ENCODE data around the gene VPS18.

The VPS18 gene

DNA sequence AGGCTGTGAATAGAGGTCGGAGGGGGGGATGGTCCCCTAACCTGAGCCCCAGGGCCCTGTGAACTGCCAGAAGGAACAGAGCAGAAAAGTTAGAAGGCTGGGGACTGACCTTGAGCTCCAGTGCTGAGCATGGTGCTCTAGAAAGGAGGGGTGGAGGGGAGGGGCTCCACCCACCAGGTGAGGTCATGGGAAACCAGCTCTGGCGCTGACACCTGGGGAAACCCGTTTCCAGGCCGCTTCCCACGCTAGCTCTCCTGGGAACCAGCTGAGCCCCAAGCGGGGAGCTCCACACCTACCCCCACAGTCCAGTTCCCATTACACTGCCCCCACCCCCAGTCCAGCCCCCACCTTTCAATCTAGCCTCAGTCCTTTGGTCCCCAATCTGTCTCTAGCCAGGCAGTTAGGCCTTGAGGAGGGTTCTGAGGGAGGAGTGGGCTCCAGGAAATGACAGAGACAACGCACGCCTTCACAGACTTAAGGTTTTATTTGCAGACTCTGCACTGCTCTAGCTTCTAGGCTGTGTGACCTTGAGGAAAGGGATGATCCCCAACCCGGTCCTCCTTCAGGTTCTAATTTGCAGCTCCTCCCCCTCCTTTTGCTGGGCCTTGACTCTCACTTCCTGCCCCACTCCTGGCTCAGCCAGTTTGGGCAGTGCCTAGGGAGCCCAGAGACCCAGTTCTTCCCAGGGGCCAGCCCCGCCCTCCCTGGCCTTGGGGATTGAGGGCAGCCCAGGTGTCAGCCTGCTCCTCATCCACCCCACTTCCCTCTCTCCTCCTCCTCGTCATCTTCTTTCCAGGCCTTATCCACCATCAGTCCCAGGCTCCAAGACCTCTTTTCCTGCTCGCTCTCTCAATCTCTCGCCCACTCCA lies 22.3 kb upstream of the VPS18 start:
- no peak for DNase-seq (ENCODE audit: low read depth)

DNA sequence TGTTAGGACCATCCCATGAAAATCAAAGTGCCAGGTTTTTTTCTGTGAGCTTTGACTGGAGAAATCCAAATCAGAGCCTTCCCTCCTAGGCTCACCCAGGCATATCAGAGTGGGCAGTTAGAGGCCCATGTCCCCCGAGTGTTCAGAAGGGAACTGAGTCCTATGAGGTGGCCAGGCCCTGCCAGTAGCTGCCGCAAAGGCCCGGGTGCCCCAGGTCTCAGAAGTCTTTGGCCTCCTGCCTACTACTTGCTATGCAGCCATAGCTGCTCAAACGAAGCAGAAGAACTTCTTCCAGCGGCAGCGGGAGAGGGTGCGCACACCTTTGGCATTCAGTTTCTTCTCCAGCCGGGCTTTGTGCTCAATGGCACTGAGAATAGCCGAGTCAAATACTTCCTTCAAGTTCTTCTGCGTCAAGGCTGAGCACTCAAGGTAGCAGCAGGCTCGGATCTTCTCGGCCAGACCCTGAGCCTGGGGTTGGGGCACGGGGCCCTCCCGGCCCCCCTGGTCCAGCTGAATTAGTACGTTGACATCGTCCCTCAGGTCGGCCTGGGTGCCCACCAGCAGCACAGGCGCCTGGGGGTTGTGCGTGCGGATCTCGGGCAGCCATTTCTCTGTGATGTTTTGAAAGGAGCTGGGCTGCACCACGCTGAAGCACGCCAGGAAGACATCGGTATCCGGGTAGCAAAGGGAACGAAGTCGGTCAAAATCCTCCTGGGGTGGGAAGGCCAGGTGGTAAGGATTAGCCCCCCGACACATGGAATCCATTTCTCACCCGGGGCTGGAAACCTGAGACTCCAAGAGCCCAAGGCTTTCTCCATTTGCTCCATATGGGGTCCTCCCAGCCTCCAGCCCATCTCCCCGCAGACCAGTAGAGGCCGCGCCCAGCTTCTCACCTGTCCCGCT lies 21.2 kb upstream of the VPS18 start:
- DNase-seq (ENCODE audit: low read depth): no peak

DNA sequence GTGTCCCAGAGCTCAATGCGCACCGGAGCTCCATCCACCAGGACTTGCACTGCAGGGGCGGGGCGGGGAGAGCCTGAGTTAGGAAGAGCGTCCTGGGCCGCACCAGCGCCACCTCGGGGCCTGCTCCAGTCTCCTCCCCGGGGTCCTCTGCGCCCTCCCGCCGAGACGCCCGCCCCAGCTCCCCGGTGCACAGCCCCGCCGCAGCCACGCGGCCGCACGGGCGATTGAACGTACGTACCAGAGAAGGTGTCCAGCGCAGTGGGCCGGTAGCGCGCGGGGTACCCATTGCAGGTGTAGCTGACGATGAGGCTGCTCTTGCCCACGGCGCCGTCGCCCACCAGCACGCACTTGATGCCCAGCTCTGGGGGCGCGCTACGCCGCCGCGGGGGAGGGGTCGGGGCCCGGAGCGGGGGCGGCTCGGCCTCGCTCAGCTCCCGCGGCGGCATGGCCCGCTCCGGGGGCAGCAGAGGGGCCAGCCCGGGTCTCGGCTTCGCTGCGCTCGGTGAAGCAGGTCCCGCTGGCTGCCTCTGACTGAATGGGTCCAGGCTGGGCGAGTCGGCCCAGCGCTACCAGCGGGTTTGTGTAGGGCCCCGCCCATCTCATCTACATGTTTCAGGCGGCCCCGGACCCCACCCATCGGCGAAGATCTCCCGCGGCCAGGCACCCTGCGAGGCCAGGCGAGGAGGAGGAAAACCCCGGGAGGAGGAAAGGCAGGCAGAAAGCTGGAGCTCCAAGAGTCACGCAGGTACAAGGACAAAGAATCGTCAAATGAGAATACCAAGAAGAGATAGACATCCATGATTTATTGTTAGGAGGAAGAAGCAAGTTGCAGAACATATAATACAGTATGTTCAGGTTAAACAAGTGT lies 20.3 kb upstream of the VPS18 start, which contains the start of gene RHOV:
RHOV (minus strand) TSS at position 541 of the 868 bp plus-strand sequence; CDS start at position 446, 95 bp downstream.
- DNase-seq (ENCODE audit: low read depth): no peak

DNA sequence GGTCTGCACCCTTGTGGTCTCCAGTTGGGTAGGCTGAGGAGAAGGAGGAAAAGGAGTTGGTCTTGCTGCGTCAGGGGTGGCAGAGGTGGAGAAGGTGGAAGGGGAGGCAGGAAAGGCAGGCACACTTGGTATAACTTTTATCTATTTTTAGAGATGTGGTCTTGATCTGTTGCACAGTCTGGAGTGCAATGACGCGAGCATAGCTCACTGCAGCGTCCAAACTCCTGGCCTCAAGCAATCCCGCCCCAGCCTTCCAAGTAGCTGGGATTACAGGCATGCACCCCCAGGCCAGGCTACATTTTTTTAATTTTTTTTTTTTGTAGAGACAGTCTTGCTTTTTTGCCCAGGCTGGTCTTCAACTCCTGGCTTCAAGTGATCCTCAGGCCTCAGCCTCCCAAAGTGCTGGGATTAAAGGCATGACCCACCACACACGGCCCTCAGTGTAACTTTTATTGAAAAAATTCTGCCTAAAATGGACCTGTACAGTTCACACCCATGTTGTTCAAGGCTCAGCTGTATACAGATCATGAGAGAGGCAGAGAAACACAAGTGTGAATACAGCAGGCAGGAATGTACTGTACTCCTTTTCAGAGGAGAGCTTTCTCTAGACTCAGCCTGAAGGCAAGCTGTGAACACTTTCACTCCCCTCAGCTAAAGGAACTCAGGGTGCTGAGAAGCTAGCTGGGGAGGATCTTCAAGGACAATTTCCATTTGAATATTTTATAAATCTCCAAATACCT lies 18.1 kb upstream of the VPS18 start:
- DNase-seq (ENCODE audit: low read depth): no peak

DNA sequence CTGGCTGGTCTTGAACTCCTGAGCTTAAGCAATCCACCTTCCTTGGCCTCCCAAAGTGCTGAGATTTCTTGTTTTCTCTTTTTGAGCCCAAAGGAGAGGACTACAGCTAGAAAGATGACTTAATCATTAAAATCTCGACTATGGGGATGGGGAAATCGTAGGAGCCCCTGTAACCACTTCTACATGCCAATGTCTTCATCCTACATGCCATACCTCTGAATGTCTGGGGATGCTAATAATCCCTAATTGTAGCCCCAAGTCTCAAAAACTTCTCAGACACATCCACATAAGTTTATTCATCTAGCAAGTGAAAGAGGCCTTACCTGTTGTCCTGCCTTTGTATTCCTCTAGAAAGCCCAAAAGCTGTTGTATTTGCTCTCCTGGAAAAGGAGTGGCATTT lies 16.6 kb upstream of the VPS18 start:
- no peak for DNase-seq (ENCODE audit: low read depth)

DNA sequence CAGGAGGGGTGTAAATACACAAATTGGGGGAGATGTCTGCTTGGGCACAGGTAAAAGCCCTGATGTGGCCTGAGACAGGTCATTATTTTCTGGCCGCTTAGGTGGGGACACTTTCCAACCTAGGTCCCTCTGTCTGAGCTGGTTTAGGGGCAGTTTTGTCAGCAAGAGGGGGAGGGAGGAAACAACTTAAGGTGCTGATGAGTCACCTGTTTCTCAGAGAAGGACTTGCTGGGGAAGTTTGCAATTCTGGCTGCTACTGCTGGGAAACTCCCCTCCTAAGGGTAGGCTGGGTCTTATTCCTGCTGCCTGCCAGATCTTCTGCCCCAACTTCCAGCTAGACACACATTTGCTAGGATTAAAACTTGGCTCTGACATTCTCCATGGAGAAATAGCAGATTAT lies 15.5 kb upstream of the VPS18 start:
- DNase-seq (ENCODE audit: low read depth): no peak

DNA sequence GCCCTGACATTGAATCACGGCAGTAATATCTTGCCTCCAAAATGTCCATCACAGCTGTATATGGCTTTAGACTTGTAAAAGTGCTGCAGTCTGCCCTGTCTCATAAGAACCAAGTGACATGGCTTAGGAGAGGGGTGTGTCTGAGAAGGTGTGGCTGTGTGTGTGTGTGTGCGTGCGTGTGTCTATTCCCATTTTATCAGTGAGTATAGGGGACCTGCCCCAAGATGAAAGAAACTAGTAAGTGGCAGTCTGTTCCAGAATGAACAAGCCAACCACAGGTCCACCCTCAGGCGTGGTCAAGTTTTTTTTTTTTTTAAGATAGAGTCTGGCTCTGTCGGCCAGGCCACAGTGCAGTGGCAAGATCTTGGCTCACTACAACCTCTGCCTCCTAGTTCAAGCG lies 14.6 kb upstream of the VPS18 start:
- DNase-seq (ENCODE audit: low read depth): no peak

DNA sequence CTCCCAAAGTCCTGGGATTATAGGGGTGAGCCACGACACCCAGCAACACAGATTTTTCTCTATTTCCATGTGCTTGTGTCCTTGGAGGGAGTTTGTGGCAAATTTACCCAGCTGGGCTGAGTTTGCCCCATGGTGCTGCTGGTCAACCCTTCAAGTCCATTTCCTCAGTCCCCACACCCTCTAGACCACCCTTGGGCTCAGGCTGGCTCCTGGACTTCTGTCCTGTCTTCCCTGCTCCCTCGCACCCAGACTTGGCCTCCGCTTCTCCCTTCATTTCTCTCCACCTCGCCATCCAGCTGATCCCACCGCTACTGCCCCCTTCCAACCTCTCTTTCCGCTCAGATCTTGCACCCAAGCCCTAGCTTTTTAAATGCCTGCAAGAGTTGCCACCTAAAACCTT lies 12.9 kb upstream of the VPS18 start:
- no peak for DNase-seq (ENCODE audit: low read depth)

DNA sequence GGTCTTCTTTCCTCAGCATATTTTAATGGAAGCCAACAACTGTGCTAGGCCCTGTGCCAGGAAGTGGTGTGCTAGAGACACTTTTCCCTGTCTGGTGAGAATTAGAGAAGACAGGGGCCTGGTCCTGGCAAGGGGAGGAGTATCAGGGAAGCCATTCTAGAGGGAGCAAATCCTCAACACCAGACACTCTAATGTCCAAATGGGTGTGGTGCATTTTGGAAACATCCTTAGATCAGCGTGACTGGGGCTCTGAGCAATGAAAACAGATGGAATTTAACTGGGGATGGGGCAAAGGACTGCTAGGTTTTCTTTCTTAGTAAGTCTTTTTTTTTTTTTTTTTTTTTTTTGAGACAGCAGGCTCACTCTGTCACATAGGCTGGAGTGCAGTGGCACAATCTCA lies 7.7 kb upstream of the VPS18 start:
- DNase-seq (ENCODE audit: low read depth): no peak

DNA sequence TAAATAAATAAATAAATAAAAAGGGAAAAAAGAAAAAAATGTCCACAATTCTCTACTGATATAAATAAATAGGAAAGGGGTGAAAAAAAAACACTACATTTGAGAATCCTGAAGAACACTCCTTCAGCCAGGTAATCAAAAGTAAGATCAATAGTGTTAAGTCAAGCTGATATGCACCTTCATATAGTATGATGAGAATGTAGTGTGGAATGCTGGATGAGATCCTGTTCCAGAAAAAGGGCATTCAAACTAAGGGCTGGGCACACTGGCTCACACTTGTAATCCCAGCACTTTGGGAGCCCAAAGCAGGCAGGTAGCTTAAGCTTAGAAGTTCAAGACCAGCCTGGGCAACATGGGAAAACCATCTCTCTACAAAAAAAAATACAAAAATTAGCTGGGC lies 5.1 kb upstream of the VPS18 start:
- DNase-seq (ENCODE audit: low read depth): no peak

DNA sequence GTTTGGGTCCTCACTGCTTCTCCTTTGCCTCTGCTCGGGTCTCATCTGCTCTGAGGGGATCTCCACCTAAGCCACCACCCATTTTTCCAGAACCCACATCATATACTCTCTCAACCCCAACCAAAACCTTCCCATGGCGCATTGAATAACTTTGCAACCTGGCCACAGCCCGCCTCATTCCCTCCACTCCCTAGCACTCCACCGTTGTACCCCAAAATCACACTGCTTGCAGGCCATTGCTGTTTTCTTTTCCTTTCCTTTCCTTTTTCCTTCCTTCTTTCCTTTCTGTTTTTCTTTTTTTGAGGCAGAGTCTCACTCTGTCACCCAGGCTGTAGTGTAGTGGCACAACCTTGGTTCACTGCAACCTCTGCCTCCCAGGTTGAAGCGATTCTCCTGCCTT lies 3.1 kb upstream of the VPS18 start:
- no peak for DNase-seq (ENCODE audit: low read depth)

DNA sequence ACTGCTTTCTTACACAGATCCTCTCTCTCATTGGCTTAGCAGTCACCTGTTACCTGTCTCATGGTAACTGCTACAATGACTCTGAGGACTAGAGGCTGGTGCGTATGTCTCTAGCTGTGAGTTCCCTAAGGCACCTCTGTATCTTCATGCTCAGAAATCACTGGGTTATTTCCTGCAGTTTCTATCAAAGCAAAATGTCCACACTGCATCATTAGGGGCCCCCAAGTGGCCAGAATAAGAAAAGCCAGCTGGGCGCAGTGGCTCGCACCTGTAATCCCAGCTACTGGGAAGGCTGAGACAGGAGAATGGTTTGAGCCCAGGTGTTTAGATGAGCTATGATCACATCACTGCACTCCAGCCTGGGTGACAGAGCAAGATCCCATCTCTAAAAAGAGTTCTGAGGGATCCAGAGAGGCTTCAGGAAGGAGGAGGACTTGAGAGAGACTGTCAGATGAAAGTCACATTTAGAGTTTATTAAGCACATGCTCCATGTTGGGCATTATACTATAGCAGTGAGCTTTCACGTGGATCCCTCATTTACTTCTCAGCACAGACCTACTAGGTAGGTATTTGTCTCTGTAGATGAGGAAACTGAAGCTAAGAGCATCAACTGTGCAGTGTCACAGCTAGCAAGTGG lies 2.3 kb upstream of the VPS18 start:
- no peak for DNase-seq (ENCODE audit: low read depth)

DNA sequence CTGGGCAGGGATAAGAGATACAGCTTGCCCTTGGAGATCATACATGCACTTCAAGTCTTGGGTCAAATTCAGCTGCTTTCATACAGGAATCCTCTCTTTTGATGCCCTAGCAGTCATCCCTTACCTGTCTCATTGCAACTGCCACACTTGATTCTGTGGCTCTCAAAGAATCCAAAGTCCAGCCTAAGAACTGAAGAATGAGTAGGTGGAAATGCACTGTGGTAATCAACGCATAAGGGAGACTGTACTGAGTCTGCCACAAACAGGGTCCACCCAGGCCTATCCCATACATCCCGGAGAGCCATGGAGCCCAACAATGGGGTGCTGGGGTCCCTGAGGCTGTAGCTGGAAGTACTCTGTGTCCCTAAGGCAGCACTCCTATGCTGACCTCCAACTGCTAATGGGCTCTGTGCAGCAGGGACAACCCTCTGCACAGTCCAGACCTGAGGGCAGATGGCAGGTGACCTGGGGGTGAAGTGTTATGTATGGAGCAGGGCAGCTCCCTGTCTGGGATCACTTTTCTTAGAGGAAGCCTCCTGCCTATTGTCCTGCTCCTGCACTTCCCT lies 1.7 kb upstream of the VPS18 start:
- no peak for DNase-seq (ENCODE audit: low read depth)

DNA sequence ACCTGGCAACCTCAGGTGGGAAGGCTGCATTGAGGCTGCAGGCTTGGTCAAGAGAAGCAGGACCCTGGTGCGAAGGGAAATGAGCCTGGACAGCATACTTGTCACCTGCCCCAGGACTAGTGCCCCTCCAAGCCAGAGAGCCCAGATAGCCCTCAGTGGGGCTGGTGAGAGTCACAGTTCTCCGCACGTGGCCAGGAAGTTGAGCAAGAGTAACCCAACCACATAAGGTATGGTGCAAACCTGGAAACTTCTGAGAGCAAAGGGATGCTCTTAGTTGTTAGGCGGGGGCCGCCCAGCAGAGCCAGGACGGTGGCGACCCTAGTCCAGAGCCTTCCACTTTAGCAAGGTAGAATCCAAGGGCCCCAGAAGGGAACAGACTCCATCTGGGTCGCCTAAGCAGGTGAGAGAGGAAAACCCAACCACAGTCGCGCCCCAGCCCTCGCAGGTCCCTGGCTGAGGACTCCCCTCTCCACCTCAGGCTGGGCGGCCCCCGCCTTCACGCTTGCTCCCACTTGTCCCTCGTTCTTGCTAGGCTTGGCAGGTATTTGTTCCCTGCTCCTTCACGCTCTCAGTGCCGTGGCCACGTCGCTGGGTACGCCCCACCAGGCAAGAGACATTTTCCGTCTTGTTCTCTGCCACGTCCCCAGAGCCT lies 1.1 kb upstream of the VPS18 start:
- DNase-seq (ENCODE audit: low read depth): no peak

DNA sequence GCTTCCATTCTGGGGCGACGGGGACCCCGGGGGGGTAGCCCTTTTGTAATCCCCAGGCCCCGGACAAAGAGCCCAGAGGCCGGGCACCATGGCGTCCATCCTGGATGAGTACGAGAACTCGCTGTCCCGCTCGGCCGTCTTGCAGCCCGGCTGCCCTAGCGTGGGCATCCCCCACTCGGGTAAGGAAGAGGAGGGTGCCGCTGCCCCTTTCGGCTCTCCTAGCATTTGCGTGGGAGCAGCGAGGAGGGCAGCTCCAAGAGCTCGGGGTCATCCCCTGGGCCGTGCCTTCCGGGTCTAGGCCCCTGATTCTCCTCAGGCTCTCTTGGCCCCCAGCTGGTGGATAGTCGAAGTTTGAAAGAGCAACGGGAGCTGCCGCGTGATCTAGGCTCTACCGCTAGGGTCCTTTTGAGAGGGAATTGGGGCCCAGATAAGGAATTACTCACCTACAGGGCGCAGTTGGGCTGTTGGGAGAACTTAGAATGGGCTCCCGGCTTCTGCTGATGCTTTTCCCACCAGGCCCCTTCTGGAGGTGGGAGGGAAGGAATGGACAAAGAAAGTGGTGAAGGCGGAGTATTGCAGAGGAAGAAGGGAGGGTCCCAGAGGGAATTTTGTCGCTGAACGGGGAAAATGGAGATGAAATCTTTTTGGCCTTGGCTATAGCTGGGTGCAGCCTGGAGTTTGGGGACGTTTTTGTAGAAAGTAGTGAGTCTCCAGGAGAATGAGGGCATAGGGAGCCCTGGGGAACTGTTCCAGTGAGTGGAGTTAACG lies 615 bp downstream of the VPS18 start:
- DNase-seq (ENCODE audit: low read depth): no peak

DNA sequence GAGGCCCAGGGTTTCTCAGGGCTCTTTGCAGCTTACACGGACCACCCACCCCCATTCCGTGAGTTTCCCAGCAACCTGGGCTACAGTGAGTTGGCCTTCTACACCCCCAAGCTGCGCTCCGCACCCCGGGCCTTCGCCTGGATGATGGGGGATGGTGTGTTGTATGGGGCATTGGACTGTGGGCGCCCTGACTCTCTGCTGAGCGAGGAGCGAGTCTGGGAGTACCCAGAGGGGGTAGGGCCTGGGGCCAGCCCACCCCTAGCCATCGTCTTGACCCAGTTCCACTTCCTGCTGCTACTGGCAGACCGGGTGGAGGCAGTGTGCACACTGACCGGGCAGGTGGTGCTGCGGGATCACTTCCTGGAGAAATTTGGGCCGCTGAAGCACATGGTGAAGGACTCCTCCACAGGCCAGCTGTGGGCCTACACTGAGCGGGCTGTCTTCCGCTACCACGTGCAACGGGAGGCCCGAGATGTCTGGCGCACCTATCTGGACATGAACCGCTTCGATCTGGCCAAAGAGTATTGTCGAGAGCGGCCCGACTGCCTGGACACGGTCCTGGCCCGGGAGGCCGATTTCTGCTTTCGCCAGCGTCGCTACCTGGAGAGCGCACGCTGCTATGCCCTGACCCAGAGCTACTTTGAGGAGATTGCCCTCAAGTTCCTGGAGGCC lies 5.4 kb downstream of the VPS18 start:
- no peak for DNase-seq (ENCODE audit: low read depth)

DNA sequence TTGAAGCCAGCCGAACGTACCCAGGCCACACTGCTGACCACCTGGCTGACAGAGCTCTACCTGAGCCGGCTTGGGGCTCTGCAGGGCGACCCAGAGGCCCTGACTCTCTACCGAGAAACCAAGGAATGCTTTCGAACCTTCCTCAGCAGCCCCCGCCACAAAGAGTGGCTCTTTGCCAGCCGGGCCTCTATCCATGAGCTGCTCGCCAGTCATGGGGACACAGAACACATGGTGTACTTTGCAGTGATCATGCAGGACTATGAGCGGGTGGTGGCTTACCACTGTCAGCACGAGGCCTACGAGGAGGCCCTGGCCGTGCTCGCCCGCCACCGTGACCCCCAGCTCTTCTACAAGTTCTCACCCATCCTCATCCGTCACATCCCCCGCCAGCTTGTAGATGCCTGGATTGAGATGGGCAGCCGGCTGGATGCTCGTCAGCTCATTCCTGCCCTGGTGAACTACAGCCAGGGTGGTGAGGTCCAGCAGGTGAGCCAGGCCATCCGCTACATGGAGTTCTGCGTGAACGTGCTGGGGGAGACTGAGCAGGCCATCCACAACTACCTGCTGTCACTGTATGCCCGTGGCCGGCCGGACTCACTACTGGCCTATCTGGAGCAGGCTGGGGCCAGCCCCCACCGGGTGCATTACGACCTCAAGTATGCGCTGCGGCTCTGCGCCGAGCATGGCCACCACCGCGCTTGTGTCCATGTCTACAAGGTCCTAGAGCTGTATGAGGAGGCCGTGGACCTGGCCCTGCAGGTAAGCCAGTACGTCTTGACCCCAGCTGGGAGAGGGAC lies 6.2 kb downstream of the VPS18 start:
- no peak for DNase-seq (ENCODE audit: low read depth)

DNA sequence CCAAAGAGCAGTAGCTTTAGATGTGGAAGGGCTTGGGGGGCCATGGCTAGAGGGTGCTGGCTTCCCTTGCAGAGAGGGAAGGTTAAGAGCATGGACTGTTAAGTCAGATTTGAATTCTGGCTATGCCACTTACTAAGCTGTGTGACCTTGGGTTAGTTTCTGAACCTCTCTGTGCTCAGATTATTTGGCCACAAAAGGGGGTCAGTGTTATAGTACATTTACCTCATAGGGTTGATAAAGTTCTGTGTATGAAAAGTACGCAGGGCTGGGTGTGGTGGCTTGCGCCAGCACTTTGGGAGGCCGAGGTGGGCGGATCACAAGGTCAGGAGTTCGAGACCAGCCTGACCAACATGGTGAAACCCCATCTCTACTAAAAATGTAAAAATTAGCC lies 6.8 kb downstream of the VPS18 start:
- DNase-seq (ENCODE audit: low read depth): no peak
